ENCODE results near the gene TSPAN32. TPM values are rescaled to one million over a fixed set of nuclear protein-coding genes. Genes with fewer than 3 reads are reported as not detected.
"Not testable (repeated sequence)": the region's sequence is repeated elsewhere in the genome, so short reads cannot be mapped to it uniquely, and the experiment has no call there.

The TSPAN32 gene
- total RNA-seq, 2 experiments from 2014 or later = 49.5 to 52.3 TPM

DNA sequence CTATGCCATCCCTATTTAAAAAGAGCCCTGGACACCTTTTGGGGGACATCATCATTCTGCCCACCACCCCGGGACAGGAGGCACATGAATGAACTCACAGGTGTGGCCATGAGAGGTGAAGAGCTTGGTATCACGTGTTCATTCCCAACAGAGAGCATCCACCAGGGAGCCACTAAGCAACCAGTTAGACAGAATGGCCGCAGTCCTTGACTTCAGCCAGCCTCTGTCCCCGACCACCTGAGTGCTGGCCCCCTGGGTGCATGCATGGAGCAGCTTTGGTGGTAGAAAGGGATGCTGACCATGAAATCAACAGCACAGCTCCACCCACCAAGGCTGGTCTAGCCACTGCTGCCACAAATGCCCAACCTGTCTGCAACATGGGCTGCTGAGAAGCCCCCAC, 44.2 kb downstream of the TSPAN32 start:
- H3K4me3 Mint-ChIP-seq = no peak overlapping the region
- H3K36me3 Mint-ChIP-seq = no peaks in the 10 kb centered on the region
- peaks cover 18% of the 10 kb centered on the region for H3K9me3 Mint-ChIP-seq
- no peak overlapping the region for H3K27ac Mint-ChIP-seq
- POLR2A ChIA-PET = no interaction called here
- no peak for ATAC-seq (ENCODE audit: low read depth)
- H3K27me3 Mint-ChIP-seq = peaks cover 6% of the 10 kb centered on the region
- DNase-seq = no peak
- no peaks in the 10 kb centered on the region for H3K4me1 Mint-ChIP-seq

DNA sequence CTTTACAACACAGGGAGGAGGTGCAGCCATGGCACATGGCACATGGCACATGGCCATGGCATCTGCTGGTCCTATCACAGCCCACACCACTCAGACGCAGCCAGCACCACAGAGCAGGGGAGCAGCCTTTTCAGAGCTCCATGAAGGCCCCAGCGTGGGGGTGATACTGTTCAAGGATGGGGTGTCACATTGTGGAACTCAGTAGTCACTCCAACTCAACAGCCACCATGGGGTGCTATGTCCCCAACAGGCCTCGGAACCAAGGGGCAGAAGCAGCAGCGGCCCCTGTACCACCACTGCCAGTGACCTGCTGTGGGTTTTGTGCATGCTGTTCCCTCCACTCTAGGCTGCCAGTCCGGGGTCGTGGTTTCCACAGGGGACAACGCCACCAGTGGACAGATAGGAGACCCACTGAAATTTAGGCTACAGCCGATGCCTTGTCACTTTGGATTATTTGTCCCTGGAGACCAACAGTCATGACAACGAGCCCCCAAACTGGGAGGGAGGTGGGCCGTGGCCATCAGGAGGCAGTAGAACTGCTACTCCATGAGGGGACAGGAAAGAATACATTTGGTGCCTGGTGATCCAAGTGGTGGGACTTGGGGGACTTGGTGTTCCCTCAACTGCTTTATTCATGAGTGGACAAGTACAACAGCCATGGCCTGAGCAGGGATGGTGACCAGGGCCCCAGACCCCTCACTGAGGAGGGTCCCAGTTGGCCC, 44.9 kb downstream of the TSPAN32 start:
- H3K27me3 Mint-ChIP-seq = peaks cover 6% of the 10 kb centered on the region
- DNase-seq (no peak), ATAC-seq (ENCODE audit: low read depth) (no peak)
- no peak overlapping the region for H3K4me3 Mint-ChIP-seq
- peaks cover 18% of the 10 kb centered on the region for H3K9me3 Mint-ChIP-seq
- no peak overlapping the region for H3K27ac Mint-ChIP-seq
- H3K36me3 Mint-ChIP-seq = no peaks in the 10 kb centered on the region
- POLR2A ChIA-PET = no interaction called here
- H3K4me1 Mint-ChIP-seq = no peaks in the 10 kb centered on the region

DNA sequence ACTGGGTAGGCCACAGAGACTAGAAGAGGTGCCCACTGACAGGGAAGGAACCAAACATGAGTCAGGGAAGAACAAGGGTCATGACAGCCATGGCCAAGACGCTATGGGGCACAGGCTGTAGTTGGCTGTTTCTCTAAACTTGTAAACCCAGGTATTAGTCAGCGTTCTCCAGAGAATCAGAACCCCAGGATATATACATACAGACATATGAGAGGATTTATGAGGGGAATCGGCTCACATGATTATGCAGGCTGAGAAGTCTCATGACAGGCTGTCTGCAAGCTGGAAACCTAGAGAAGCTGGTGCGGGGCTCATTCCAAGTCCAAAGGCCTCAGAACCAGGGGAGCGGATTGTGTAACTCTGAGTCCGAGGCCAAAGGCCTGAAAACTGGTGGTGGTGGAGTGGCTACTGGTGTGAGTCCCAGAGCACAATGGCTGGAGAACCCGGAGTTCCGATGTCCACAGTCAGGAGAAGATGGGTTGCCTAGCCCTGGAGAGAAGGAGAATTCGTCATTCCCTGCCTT, 45.6 kb downstream of the TSPAN32 start:
- no peaks in the 10 kb centered on the region for H3K36me3 Mint-ChIP-seq
- H3K9me3 Mint-ChIP-seq = peaks cover 18% of the 10 kb centered on the region
- POLR2A ChIA-PET = no interaction called here
- no peak overlapping the region for H3K27ac Mint-ChIP-seq
- H3K4me1 Mint-ChIP-seq = no peaks in the 10 kb centered on the region
- ATAC-seq (ENCODE audit: low read depth) = no peak
- no peak overlapping the region for H3K4me3 Mint-ChIP-seq
- peaks cover 6% of the 10 kb centered on the region for H3K27me3 Mint-ChIP-seq
- no peak for DNase-seq

DNA sequence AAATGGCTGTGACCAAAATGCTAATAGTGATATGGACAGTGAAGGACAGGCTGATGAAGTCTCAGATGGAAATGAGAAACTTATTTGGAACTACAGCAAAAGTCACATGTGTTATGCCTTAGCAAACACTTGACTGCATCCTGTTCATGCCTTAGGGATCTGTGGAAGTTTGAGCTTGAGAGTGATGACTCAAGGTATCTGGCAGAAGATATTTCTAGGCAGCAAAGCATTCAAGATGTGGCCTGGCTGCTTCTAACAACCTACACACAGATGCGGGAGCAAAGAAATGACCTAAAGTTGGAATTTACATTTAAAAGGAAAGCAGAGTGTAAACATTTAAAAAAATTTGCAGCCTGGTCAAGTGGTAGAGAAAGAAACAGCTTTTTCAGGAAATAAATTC, 47.2 kb downstream of the TSPAN32 start:
- Mint-ChIP-seq H3K27me3 (peaks cover 6% of the 10 kb centered on the region), H3K9me3 (peaks cover 18% of the 10 kb centered on the region), H3K4me1 (no peaks in the 10 kb centered on the region), H3K4me3 (no peak overlapping the region), H3K36me3 (no peaks in the 10 kb centered on the region), H3K27ac (no peak overlapping the region)
- POLR2A ChIA-PET = no interaction called here
- DNase-seq (no peak), ATAC-seq (ENCODE audit: low read depth) (no peak)

DNA sequence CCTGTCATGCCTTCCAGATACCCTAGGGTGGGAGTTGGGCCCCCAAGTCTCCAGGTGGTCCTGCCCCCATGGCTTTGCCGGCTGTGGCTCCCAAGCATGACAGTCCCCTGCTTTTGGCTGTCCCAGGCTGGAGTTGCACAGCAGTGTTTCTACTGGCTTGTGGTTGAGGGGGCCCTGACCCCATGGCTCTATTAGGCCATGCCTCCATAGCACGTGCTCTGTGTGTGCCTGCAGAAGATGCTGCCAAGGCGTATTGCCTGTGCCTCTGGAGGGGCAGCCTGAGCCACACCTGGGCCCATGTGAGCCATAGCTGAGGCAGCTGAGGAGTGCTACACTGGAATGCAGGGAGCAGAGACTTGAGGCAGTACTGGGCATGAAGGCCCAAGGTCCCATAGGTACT, 49.9 kb downstream of the TSPAN32 start:
- H3K27me3 Mint-ChIP-seq = peaks cover 6% of the 10 kb centered on the region
- POLR2A ChIA-PET = no interaction called here
- H3K36me3 Mint-ChIP-seq = no peaks in the 10 kb centered on the region
- peaks cover 15% of the 10 kb centered on the region for H3K9me3 Mint-ChIP-seq
- no peak overlapping the region for H3K4me3 Mint-ChIP-seq
- DNase-seq (no peak), ATAC-seq (ENCODE audit: low read depth) (no peak)
- no peak overlapping the region for H3K27ac Mint-ChIP-seq
- H3K4me1 Mint-ChIP-seq = no peaks in the 10 kb centered on the region

DNA sequence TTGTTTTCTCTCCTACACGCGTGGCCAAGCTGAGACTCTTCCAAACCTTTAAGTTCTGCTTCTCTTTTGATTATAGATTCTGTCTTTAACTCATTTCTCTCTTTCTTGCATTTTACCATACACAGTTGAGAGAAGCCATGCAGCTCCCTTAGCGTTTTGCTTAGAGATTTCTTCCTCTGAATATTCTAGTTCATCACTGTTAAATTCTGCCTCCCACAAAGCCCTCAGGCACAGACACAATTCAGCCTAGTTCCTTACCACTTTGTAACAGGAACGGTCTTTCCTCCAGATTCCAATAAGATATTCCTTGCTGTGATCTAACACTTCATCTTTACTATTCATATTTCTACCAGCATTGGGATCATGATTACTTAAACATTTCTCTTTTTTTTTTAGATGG, 50.6 kb downstream of the TSPAN32 start:
- no peaks in the 10 kb centered on the region for H3K36me3 Mint-ChIP-seq

DNA sequence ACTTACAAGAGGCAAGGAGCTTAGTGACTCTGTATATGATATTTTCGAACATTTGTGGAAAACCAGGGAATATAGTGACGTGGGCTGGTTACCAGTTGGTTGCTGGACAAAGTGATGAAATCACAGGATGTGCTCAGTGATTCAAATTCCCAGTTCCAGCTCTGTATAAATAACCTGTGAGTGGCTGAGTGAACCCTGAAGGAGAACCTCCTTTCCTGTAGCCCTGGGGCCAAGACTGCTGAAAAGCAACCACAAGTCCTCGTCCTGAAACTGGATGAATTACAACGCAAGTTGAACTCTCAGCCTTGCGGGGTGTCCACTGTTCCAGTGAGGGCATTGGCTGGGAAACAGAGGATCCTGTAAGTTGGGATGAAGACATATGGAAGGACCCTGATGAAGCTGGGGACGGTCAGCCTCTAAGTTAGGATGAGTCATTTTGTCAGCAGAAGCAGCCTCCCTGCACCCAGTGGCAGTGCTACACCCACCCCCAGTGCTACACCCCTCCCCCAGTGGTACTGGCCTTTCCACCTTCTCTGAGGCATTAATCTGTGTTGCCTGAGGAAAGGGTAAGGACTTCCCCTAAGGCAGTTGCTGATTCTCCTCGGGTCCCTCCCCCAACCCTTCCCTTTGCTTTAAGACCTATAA, 53.3 kb downstream of the TSPAN32 start:
- DNase-seq = no peak
- no peaks in the 10 kb centered on the region for H3K27me3 Mint-ChIP-seq
- POLR2A ChIA-PET = no interaction called here
- H3K27ac Mint-ChIP-seq = no peak overlapping the region
- no peak for ATAC-seq (ENCODE audit: low read depth)
- no peak overlapping the region for H3K4me3 Mint-ChIP-seq
- peaks cover 2% of the 10 kb centered on the region for H3K9me3 Mint-ChIP-seq
- no peaks in the 10 kb centered on the region for H3K4me1 Mint-ChIP-seq
- H3K36me3 Mint-ChIP-seq = no peaks in the 10 kb centered on the region

More for the DNA sequence above, 50.6 kb downstream of the TSPAN32 start:
- POLR2A ChIA-PET = no interaction called here
- peaks cover 6% of the 10 kb centered on the region for H3K27me3 Mint-ChIP-seq
- ATAC-seq (ENCODE audit: low read depth) = no peak
- H3K9me3 Mint-ChIP-seq = peaks cover 11% of the 10 kb centered on the region
- DNase-seq = no peak
- H3K4me1 Mint-ChIP-seq = no peaks in the 10 kb centered on the region
- H3K27ac Mint-ChIP-seq = no peak overlapping the region
- no peak overlapping the region for H3K4me3 Mint-ChIP-seq

DNA sequence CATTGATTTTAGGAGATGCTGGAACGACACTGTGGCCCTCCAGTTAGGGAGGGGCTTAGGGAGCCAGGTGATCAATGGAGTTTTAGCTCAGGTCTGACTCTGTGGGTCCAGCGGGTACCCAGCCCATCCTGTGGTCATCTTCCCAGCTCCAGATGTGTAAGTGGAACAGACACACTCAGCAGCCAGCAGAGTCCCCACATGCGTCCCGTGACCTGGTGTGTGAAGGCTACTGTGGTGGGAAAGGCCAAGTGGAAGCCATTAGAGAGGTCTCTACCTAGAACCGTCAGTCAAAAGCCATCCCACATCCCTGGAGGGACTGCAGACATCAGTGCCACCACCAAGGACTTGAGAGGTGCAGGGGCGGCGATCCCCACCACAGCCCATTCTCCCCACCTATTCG, 55.4 kb downstream of the TSPAN32 start:
- H3K36me3 Mint-ChIP-seq = no peaks in the 10 kb centered on the region
- no peaks in the 10 kb centered on the region for H3K4me1 Mint-ChIP-seq
- H3K4me3 Mint-ChIP-seq = no peak overlapping the region
- POLR2A ChIA-PET = no interaction called here
- no peak overlapping the region for H3K27ac Mint-ChIP-seq
- no peak for ATAC-seq (ENCODE audit: low read depth)
- no peak for DNase-seq
- H3K9me3 Mint-ChIP-seq = no peaks in the 10 kb centered on the region
- H3K27me3 Mint-ChIP-seq = no peaks in the 10 kb centered on the region

DNA sequence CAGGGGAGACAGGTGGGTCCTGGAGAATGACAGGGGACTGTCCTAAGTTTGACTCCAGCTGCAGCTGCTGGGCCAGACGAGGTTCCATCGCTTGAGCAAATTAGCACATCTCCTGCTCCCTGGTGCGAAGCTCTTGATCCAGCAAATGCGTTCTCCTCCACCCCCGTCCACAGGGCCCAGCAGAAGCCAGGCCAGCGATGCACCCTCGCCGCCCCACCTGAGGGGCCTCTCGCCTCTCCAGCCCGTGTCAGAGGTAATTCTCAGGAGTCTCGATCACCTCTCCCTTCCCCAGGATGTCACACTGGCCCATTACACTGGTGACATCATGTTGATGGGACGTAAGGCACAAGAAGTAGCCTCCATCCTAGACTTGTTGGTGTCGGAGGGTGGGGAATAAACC, 55.8 kb downstream of the TSPAN32 start:
- H3K9me3 Mint-ChIP-seq; DNase-seq; H3K27me3 Mint-ChIP-seq; POLR2A ChIA-PET; H3K36me3 Mint-ChIP-seq; H3K4me3 Mint-ChIP-seq; ATAC-seq (ENCODE audit: low read depth); H3K4me1 Mint-ChIP-seq; H3K27ac Mint-ChIP-seq: not testable (repeated sequence)

DNA sequence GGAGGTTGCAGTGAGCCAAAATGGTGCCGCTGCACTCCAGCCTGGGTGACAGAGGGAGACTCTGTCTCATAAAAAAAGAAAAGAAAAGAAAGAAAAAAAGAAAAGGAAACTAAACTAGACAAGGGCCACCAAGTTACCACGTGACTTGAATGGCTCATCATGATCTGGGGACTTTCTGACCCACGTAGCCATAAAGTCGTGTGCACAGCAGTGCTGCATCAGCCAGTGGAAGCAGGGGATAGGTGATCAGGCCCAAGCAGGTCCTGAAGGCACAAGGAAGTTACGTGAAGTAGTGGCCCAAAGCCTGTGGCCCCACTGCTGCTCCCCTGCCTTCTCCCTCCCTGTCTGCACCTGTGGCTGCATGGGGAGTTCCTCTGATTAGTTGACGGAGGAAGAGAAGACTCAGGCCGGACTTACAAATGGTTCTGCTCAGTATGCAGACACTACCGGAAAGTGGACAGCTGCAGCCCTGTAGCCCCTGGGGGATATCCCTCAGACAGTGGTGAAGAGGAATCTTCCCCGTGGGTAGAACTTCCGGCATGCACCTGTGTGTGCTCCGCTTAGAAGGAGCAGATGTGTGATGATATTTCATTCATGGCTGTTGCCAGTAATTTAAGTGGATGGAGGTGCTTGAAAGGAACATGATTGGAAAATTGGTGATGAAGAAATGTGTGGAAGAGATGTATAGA, 57.1 kb downstream of the TSPAN32 start:
- Mint-ChIP-seq H3K36me3 (no peaks in the 10 kb centered on the region), H3K27ac (no peak overlapping the region), H3K4me3 (no peak overlapping the region), H3K4me1 (no peaks in the 10 kb centered on the region), H3K9me3 (no peaks in the 10 kb centered on the region), H3K27me3 (no peaks in the 10 kb centered on the region)
- POLR2A ChIA-PET = no interaction called here
- DNase-seq (no peak), ATAC-seq (ENCODE audit: low read depth) (no peak)

DNA sequence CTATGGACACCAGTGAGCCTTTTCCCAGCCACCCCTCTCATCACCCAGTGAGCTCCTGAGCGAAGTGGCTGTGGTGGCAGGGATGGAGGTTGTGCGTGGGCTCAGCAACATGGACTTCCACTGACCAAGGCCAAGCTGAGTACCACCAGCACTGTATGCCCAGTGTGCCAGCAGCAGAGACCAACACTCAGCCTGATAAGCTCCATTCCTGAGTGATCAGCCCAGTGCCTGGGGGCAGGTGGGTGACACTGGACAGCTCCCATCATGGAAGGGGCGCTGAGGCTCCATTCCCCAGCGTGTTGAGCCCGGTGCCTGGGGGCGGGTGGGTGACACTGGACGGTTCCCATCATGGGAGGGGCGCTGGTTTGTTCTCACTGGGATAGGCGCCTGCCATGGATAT, 57.7 kb downstream of the TSPAN32 start:
- DNase-seq (no peak), ATAC-seq (ENCODE audit: low read depth) (no peak)
- H3K27ac Mint-ChIP-seq = no peak overlapping the region
- POLR2A ChIA-PET = no interaction called here
- no peak overlapping the region for H3K4me3 Mint-ChIP-seq
- no peaks in the 10 kb centered on the region for H3K9me3 Mint-ChIP-seq
- H3K27me3 Mint-ChIP-seq = no peaks in the 10 kb centered on the region
- no peaks in the 10 kb centered on the region for H3K4me1 Mint-ChIP-seq
- no peaks in the 10 kb centered on the region for H3K36me3 Mint-ChIP-seq

DNA sequence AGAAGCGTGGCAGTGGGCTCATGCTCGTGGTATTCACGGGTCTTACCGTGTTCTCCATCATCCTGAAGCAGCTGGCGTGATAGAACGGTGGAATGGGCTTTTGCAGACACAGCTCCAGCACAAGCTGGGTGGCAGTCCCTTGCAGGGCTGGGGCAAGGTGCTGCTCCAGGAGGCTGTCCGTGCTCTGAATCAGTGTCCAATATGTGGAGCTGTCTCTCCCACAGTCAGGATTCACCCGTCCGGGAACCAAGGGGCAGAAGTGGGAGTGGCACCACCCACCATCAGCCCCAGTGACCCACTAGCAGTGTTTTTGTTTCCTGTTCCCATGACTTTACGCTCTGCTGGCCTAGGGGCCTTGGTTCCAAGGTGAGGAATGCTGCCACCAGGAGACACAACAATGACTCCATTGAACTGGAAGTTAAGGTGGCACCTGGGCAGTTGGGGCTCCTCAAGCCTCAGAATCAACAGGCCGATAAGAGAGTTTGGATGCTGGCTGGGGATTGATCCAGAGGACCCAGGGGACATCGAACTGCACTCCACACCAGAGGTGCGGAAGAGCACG, 58.3 kb downstream of the TSPAN32 start:
- H3K4me1 Mint-ChIP-seq = no peaks in the 10 kb centered on the region
- no peaks in the 10 kb centered on the region for H3K36me3 Mint-ChIP-seq
- ATAC-seq (ENCODE audit: low read depth) (no peak), DNase-seq (no peak)
- no peaks in the 10 kb centered on the region for H3K27me3 Mint-ChIP-seq
- H3K27ac Mint-ChIP-seq = no peak overlapping the region
- H3K4me3 Mint-ChIP-seq = no peak overlapping the region
- POLR2A ChIA-PET = no interaction called here
- H3K9me3 Mint-ChIP-seq = no peaks in the 10 kb centered on the region

DNA sequence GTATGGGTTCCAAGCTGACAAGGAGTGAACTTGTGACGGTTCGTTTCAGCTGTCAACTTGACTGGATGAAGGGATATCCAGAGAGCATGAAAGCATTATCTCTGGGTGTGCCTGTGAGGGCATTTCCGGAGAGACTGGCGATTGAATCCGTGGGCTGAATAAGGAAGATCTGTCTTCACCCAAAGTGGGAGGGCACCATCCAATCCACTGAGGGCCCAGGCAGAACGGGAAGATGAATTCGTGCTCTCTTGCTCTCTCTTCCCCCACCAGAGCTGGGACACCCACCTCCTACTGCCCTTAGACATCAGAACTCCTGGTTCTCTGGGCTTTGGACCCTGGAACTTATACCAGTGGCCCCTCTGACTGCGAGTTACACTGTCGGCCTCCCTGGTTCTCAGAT, 59.8 kb downstream of the TSPAN32 start:
- ATAC-seq (ENCODE audit: low read depth) = no peak
- POLR2A ChIA-PET = no interaction called here
- no peaks in the 10 kb centered on the region for H3K36me3 Mint-ChIP-seq
- no peak overlapping the region for H3K4me3 Mint-ChIP-seq
- no peaks in the 10 kb centered on the region for H3K9me3 Mint-ChIP-seq
- no peak overlapping the region for H3K27ac Mint-ChIP-seq
- H3K4me1 Mint-ChIP-seq = no peaks in the 10 kb centered on the region
- no peaks in the 10 kb centered on the region for H3K27me3 Mint-ChIP-seq
- DNase-seq = no peak

DNA sequence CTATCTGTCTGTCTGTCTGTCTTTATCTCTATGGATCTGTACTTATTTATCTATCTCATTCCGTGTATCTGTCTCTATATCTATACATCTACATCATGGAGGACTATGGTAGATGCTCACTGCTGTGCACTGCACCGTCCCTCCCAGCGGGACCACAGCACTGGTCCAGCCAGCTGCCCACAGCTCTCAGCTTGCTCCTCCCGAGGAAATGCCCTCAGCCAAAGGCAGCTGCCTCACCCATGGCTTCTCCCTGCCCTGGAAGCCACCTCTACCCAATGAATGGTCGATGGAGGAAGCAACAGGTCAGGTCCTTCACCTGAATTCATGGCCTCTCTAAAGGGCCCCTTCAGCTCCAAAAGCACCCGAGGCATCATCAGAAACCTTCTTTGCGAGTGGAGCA, 60.6 kb downstream of the TSPAN32 start:
- Mint-ChIP-seq H3K4me3 (no peak overlapping the region), H3K4me1 (no peaks in the 10 kb centered on the region), H3K27me3 (no peaks in the 10 kb centered on the region), H3K27ac (no peak overlapping the region), H3K36me3 (no peaks in the 10 kb centered on the region), H3K9me3 (no peaks in the 10 kb centered on the region)
- ATAC-seq (ENCODE audit: low read depth) (no peak), DNase-seq (no peak)
- POLR2A ChIA-PET = no interaction called here
